ENCODE results near the gene TNFRSF4.

DNA sequence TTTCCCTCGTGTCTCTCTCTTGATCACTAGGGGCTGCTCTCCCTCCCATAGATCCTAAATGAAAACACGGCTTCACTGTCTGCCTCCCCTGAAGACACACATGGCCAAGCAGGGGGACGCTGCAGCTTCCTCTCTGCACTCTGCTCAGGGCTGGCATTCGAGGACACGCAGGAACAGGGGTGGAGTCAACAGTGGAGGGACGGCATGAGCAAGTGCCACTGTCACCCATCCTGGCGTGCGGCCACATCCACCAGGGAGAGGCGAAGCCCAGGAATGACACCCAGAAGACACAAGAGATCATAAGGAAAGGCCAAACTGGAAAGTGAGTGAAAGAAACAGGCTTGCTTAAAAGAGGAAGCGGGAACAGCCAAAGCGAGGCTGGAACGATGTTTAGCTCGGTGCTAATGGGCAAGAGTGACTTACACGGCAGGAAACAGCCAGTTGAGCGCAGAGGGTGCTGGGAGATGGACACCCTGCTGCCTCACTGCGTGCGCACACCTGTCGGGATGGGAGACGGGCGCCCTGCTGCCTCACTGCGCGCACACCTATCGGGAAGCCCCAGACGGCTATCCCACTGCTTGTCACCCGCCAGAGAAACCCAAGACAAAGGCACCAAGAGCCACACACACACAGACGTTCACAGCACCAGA, 46.1 kb upstream of the TNFRSF4 start:
- TF ChIP-seq, protein P1, sequence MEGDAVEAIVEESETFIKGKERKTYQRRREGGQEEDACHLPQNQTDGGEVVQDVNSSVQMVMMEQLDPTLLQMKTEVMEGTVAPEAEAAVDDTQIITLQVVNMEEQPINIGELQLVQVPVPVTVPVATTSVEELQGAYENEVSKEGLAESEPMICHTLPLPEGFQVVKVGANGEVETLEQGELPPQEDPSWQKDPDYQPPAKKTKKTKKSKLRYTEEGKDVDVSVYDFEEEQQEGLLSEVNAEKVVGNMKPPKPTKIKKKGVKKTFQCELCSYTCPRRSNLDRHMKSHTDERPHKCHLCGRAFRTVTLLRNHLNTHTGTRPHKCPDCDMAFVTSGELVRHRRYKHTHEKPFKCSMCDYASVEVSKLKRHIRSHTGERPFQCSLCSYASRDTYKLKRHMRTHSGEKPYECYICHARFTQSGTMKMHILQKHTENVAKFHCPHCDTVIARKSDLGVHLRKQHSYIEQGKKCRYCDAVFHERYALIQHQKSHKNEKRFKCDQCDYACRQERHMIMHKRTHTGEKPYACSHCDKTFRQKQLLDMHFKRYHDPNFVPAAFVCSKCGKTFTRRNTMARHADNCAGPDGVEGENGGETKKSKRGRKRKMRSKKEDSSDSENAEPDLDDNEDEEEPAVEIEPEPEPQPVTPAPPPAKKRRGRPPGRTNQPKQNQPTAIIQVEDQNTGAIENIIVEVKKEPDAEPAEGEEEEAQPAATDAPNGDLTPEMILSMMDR (IDR thresholded peaks at IDR 0.05), result no peak
- no peak for TF ChIP-seq POLR2A (IDR thresholded peaks at IDR 0.05)

All from tibial nerve (tissue), 3 donors.